KBM-7 (cell line): ENCODE results near the gene CUTC.
"Not testable (repeated sequence)": the region's sequence is repeated elsewhere in the genome, so short reads cannot be mapped to it uniquely, and the experiment has no call there.

Experiments used
- DNase-seq: peaks from one replicate; pipeline ENCODE4 v3.0.0-alpha.2; 2015
- in situ Hi-C: fragments of 300-500 bp; cut with MboI; formaldehyde crosslinking; loops from 2 replicates; pipeline ENCODE4 v1.14.3; 2020; ENCODE audit warnings: low sequenced_read_pairs, low pct_unique_long_range_greater_than_20kb, mixed read lengths

Gene CUTC

GRCh38 chr10:99740260-99740659 lies 8.2 kb downstream of the CUTC start:
- in situ Hi-C loops, result no loop called here
- no peak for DNase-seq

- in situ Hi-C loops, result no loop called here
- no peak for DNase-seq
Observed at GRCh38 chr10:99740933-99741559, 9.0 kb downstream of the CUTC start.

- in situ Hi-C loops, result no loop called here
- DNase-seq, result no peak
Observed at GRCh38 chr10:99742254-99742653, 10.2 kb downstream of the CUTC start.

- in situ Hi-C loops, result no loop called here
- DNase-seq, result no peak
Observed at GRCh38 chr10:99742701-99743100, 10.7 kb downstream of the CUTC start.

GRCh38 chr10:99743841-99744240 lies 11.8 kb downstream of the CUTC start:
- no peak for DNase-seq
- in situ Hi-C loops, result no loop called here

- DNase-seq, in situ Hi-C loops: not testable (repeated sequence)
Observed at GRCh38 chr10:99746166-99746565, 14.1 kb downstream of the CUTC start.

GRCh38 chr10:99748823-99749451 lies 16.9 kb downstream of the CUTC start:
- in situ Hi-C loops, result no loop called here

GRCh38 chr10:99750641-99751040 lies 18.6 kb downstream of the CUTC start:
- in situ Hi-C loops, result no loop called here
- DNase-seq, result no peak

More at GRCh38 chr10:99748823-99749451, 16.9 kb downstream of the CUTC start:
- no peak for DNase-seq

GRCh38 chr10:99754670-99755069 lies 22.6 kb downstream of the CUTC start:
- in situ Hi-C loops, result no loop called here

GRCh38 chr10:99756159-99756558 lies 24.1 kb downstream of the CUTC start:
- DNase-seq, result no peak
- in situ Hi-C loops, result no loop called here

More at GRCh38 chr10:99754670-99755069, 22.6 kb downstream of the CUTC start:
- no peak for DNase-seq

GRCh38 chr10:99758211-99758891 lies 26.3 kb downstream of the CUTC start:
- in situ Hi-C loops, result no loop called here
- DNase-seq, result no peak

GRCh38 chr10:99760321-99760720 lies 28.3 kb downstream of the CUTC start:
- no peak for DNase-seq
- in situ Hi-C loops, result no loop called here

- in situ Hi-C loops, result no loop called here
- DNase-seq, result no peak
Observed at GRCh38 chr10:99761365-99761764, 29.3 kb downstream of the CUTC start.

- in situ Hi-C loops, result no loop called here
- no peak for DNase-seq
Observed at GRCh38 chr10:99765672-99766301, 33.8 kb downstream of the CUTC start.

- in situ Hi-C loops, result no loop called here
- no peak for DNase-seq
Observed at GRCh38 chr10:99766302-99766681, 34.3 kb downstream of the CUTC start.

GRCh38 chr10:99767901-99768300 lies 35.9 kb downstream of the CUTC start:
- in situ Hi-C loops, result no loop called here
- no peak for DNase-seq

- in situ Hi-C loops, result no loop called here
- DNase-seq, result no peak
Observed at GRCh38 chr10:99768556-99768955, 36.5 kb downstream of the CUTC start.

- no peak for DNase-seq
- in situ Hi-C loops, result no loop called here
Observed at GRCh38 chr10:99769706-99770105, 37.7 kb downstream of the CUTC start.

GRCh38 chr10:99770408-99771045 lies 38.5 kb downstream of the CUTC start:
- in situ Hi-C loops, result no loop called here

GRCh38 chr10:99775850-99776249 lies 43.8 kb downstream of the CUTC start:
- in situ Hi-C loops, result no loop called here
- DNase-seq, result no peak

More at GRCh38 chr10:99770408-99771045, 38.5 kb downstream of the CUTC start:
- DNase-seq, result no peak
